Ovary (tissue), 3 donors: ENCODE data around the gene ITGA6.

Source experiments
- CTCF ChIP-seq, 3 donors: fragments of 450-650 bp in 2 of 3; fragments of 200-600 bp in 1 of 3; IDR thresholded peaks; one replicate each; pipeline versions ENCODE4 v1.5.1 to v1.8.0; 2016 to 2022; ENCODE audit warnings: antibody characterized with exemption in 3 of 3, mild to moderate bottlenecking in 1 of 3
- EP300 ChIP-seq: sonication (generic); formaldehyde crosslinking; IDR thresholded peaks from one replicate; pipeline ENCODE4 v1.6.1; 2017; ENCODE audit warnings: antibody characterized with exemption
- POLR2A ChIP-seq: fragments of 450-650 bp; IDR thresholded peaks from one replicate; pipeline ENCODE4 v1.6.1; 2017; ENCODE audit warnings: antibody characterized with exemption, mild to moderate bottlenecking, moderate library complexity
- donor health status: DM: no; HTN: no; CAD: no.

DNA sequence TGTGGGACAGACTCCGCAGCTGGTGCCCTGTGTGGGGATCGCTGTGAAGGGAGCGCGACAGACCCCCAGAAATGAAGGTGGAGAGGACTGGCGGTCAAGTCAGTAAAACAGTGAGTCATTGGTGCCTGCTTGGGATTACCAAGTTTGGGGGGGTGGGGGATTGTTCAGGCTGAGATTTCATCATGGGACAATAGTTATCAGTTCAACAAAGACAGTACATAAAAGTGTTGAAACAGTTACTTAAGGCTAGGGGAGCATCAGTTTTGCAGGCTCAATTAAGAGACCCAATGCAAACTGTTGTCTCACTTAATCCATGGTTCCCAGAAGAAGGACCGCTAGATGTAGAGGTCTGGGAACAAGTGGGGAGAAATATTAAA, 86.1 kb downstream of the ITGA6 start:
- TF ChIP-seq CTCF (IDR thresholded peaks at IDR 0.05) (no peak), EP300 (no peak), POLR2A (no peak)
